Fibroblast of lung (primary cell): ENCODE measurements around the gene EPHA1.

Experiments used
- EZH2 ChIP-seq: IDR thresholded peaks from 2 replicates; pipeline ENCODE4 v1.5.1; 2012; ENCODE audit warnings: low read length, control low read depth, mild to moderate bottlenecking; ENCODE audit errors: missing control alignments
- TF ChIP-seq, protein P1 (sequence below), 2 donors: IDR thresholded peaks in 1 of 2; conservative IDR thresholded peaks in 1 of 2; 1 replicate in 1 of 2; 2 replicates in 1 of 2; pipeline ENCODE4 v1.5.1; 2011 to 2012; ENCODE audit warnings: low read length in 2 of 2, control low read depth in 1 of 2, inconsistent platforms in 1 of 2, low read depth in 1 of 2, mild to moderate bottlenecking in 1 of 2

DNA sequence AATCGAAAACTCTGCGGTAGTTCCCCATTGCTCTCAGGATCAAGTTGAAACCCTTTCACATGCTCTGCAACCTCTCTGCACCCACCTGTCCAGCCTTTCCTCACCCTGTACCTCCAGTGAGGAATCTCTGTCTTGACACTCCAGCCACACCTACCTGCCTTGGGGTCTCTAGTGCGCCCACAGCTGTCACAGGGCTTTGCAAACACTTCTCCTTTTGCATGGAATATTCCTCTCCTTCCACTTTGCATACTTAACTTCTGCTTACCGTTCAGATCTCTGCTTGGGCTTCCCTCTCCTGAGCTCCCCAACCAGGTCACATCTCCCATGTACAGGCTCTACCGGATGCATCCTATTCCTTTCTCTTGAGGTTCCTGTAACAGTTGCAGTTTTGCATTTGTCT is 34.1 kb downstream of the EPHA1 start:
- TF ChIP-seq, protein P1, sequence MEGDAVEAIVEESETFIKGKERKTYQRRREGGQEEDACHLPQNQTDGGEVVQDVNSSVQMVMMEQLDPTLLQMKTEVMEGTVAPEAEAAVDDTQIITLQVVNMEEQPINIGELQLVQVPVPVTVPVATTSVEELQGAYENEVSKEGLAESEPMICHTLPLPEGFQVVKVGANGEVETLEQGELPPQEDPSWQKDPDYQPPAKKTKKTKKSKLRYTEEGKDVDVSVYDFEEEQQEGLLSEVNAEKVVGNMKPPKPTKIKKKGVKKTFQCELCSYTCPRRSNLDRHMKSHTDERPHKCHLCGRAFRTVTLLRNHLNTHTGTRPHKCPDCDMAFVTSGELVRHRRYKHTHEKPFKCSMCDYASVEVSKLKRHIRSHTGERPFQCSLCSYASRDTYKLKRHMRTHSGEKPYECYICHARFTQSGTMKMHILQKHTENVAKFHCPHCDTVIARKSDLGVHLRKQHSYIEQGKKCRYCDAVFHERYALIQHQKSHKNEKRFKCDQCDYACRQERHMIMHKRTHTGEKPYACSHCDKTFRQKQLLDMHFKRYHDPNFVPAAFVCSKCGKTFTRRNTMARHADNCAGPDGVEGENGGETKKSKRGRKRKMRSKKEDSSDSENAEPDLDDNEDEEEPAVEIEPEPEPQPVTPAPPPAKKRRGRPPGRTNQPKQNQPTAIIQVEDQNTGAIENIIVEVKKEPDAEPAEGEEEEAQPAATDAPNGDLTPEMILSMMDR (conservative IDR thresholded peaks at IDR 0.05 in 1 of 2, IDR thresholded peaks at IDR 0.05 in 1 of 2; ENCODE audit: low read depth in 1 of 2, low read length in 2 of 2), result no peak
- no peak for TF ChIP-seq EZH2
